Smooth muscle cell (in vitro differentiated cells): Measurements from ENCODE around the gene ATP6V0E2. TPM values are rescaled to one million over a fixed set of nuclear protein-coding genes. Genes with fewer than 3 reads are reported as not detected.

ENCODE experiments used
- DNase-seq: peaks from one replicate; lab custom pipeline; 2025; ENCODE audit not compliant: unreplicated experiment; lab: John Stamatoyannopoulos, UW
- H2AFZ ChIP-seq: fragments of 200-600 bp; sonication (generic); 2 replicates; pipeline ENCODE4 v1.6.0; 2016; ENCODE audit warnings: antibody characterized with exemption, low read depth, mild to moderate bottlenecking
- H3F3A ChIP-seq: fragments of 200-600 bp; sonication (generic); 2 replicates; pipeline ENCODE4 v1.6.0; 2017; ENCODE audit warnings: antibody characterized with exemption, low read depth
- H3K27ac ChIP-seq: fragments of 200-600 bp; sonication (generic); 2 replicates; pipeline ENCODE4 v1.5.1; 2016; ENCODE audit warnings: low read depth, mild to moderate bottlenecking
- H3K27me3 ChIP-seq: fragments of 200-600 bp; sonication (generic); 2 replicates; pipeline ENCODE4 v1.6.1; 2016; ENCODE audit warnings: low read depth, mild to moderate bottlenecking
- H3K36me3 ChIP-seq: fragments of 200-600 bp; sonication (generic); 2 replicates; pipeline ENCODE4 v1.5.1; 2016; ENCODE audit warnings: low read depth
- H3K4me1 ChIP-seq: fragments of 200-600 bp; sonication (generic); 2 replicates; pipeline ENCODE4 v1.5.1; 2016; ENCODE audit warnings: low read depth
- H3K4me2 ChIP-seq: fragments of 200-600 bp; sonication (generic); 2 replicates; pipeline ENCODE4 v1.6.0; 2016; ENCODE audit warnings: mild to moderate bottlenecking
- H3K4me3 ChIP-seq: fragments of 200-600 bp; sonication (generic); 2 replicates; pipeline ENCODE4 v1.5.1; 2016; ENCODE audit warnings: mild to moderate bottlenecking
- H3K79me2 ChIP-seq: fragments of 200-600 bp; sonication (generic); 2 replicates; pipeline ENCODE4 v1.6.0; 2016; ENCODE audit warnings: low read depth, mild to moderate bottlenecking
- H3K9ac ChIP-seq: fragments of 200-600 bp; sonication (generic); 2 replicates; pipeline ENCODE4 v1.6.0; 2016; ENCODE audit warnings: low read depth
- H3K9me3 ChIP-seq: fragments of 200-600 bp; sonication (generic); replicated peaks from 2 replicates; pipeline ENCODE4 v1.5.1; 2016; ENCODE audit warnings: low read depth
- H4K20me1 ChIP-seq: fragments of 200-600 bp; sonication (generic); 2 replicates; pipeline ENCODE4 v1.6.0; 2016; ENCODE audit warnings: low read depth
- WGBS: methylation state at CpG from one replicate; pipeline ENCODE4 v1.1.7; 2016; ENCODE audit warnings: low lambda C conversion rate; 5-methylcytosine and 5-hydroxymethylcytosine counted together
- polyA plus RNA-seq: library from polyadenylated mRNA; unstranded; fragments of >200 nt; fragmentation: Nextera tagmentation; extraction: Ambion mirVana; gene quantifications from 2 replicates; pipeline ENCODE4 v1.2.1, GENCODE V29; 2016
- total RNA-seq: library from RNA; depleted of rRNA; stranded (reverse); fragments of >200 nt; gene quantifications from 2 replicates; pipeline ENCODE4 v1.2.3, GENCODE V29; 2014
- TF ChIP-seq, protein P1 (sequence below): fragments of 200-600 bp; sonication (generic); IDR thresholded peaks from 2 replicates; pipeline ENCODE4 v1.5.1; 2017; ENCODE audit warnings: borderline replicate concordance, mild to moderate bottlenecking, antibody characterized with exemption; ENCODE audit not compliant: insufficient read depth, poor library complexity, severe bottlenecking

ATP6V0E2 gene
- total and polyA plus RNA-seq, 2 experiments from 2014 or later = 4.6 TPM

DNA sequence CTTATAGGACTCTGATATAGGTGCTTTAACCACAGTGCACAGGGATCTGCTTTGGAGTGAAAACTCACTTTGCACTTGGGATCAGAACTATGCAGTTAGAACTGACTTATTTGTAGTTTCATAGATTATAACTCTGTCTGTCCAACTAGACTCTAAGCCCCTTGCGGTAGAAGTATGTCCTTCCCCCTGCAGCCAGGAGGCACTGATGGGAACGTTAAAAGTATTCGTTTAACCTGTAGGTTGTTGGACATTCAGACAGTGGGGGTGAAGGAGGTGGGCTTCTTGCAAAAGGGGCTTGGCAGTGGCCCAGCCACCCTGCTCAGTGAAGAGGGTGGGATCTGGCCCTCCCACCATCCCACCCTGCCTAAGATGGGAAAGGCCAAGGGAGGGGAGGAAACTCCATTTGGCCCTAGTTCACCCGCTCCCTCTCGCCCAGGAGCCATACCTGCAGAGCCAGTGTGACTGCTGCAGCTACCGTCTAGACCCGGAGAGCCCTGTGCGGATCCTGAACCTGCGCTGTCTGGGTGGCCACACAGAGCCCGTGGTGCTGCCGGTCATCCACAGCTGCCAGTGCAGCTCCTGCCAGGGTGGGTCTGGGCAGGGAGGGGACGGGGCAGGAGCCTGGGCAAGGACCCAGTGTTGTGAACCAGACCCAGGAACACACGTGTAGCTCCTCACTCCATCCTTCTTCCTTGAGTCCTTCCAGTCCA is 41.3 kb upstream of the ATP6V0E2 start:
- DNase-seq = no peak
- WGBS = 76% methylated on average over 13 of the region's 13 CpGs
- Histone ChIP-seq H3K4me2 (no peak overlapping the region), H4K20me1 (no peaks in the 10 kb centered on the region), H3K79me2 (no peaks in the 10 kb centered on the region), H3K4me3 (no peak overlapping the region), H3K27ac (no peak overlapping the region), H3F3A (no peaks in the 10 kb centered on the region), H3K36me3 (no peaks in the 10 kb centered on the region), H3K4me1 (no peaks in the 10 kb centered on the region), H3K9ac (no peak overlapping the region), H3K9me3 (no peaks in the 10 kb centered on the region), H2AFZ (no peak overlapping the region), H3K27me3 (no peaks in the 10 kb centered on the region)
- TF ChIP-seq, protein P1, sequence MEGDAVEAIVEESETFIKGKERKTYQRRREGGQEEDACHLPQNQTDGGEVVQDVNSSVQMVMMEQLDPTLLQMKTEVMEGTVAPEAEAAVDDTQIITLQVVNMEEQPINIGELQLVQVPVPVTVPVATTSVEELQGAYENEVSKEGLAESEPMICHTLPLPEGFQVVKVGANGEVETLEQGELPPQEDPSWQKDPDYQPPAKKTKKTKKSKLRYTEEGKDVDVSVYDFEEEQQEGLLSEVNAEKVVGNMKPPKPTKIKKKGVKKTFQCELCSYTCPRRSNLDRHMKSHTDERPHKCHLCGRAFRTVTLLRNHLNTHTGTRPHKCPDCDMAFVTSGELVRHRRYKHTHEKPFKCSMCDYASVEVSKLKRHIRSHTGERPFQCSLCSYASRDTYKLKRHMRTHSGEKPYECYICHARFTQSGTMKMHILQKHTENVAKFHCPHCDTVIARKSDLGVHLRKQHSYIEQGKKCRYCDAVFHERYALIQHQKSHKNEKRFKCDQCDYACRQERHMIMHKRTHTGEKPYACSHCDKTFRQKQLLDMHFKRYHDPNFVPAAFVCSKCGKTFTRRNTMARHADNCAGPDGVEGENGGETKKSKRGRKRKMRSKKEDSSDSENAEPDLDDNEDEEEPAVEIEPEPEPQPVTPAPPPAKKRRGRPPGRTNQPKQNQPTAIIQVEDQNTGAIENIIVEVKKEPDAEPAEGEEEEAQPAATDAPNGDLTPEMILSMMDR = no peak

DNA sequence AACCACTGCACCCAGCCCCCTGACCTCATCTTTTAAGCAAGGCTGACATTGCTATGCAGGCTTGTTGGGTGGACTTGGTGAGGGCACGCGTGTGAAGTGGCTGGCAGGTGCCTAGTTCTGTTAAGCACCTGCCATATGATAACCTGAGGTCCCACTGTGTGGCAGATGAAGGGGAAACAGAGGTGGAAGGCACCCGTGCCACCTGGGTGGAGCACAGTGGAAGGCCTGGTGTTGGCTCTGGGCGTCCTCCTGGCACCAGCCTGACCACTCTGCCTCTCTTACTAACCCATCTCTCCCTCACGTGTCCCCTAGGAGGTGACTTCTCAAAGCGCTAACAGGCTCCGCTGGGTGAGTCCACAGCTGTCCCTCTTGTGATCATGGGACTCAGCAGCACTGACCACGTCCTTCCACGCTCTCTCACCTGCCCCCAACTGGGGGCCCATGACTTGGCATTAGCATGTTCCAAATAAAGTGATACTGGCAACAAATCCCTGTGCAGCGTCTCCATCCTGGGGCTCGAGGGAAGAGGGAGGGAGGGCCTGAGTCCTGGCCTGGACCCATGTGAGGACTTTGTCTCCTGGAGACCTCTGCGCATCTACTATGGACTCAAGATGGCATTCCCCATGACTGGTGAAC is 40.2 kb upstream of the ATP6V0E2 start:
- no peak for DNase-seq
- H3K9me3 ChIP-seq = no peaks in the 10 kb centered on the region
- no peak overlapping the region for H3K4me2 ChIP-seq
- no peak overlapping the region for H3K9ac ChIP-seq
- no peak overlapping the region for H3K4me3 ChIP-seq
- H3K27me3 ChIP-seq = no peaks in the 10 kb centered on the region
- H3K36me3 ChIP-seq = no peaks in the 10 kb centered on the region
- TF ChIP-seq, protein P1 = no peak
- no peaks in the 10 kb centered on the region for H3F3A ChIP-seq
- H3K79me2 ChIP-seq = no peaks in the 10 kb centered on the region
- H2AFZ ChIP-seq = no peak overlapping the region
- no peak overlapping the region for H3K27ac ChIP-seq
- no peaks in the 10 kb centered on the region for H3K4me1 ChIP-seq
- no peaks in the 10 kb centered on the region for H4K20me1 ChIP-seq
- WGBS = 80% methylated on average over 12 of the region's 12 CpGs

DNA sequence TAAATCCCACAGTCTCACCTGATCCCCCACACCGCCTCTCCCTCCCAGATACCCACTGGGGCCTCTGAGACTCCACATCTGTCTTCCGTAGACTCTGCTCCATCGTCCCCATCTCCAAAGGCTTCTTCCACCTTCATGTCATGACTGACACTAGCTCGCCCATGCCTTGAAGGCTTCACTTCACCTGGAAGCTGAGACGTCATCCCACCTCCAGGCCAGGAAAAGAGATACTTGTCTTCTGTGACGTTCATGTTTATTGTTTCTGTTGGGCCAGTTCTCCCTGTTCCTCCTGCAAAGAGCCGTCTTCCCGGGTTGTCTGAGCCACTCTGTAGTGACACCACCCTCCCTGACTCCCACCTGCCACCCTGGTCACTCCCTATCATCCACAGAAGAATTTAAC is 39.2 kb upstream of the ATP6V0E2 start:
- Histone ChIP-seq H3K9ac (no peak overlapping the region), H3K4me2 (no peak overlapping the region), H3K36me3 (no peaks in the 10 kb centered on the region), H3K79me2 (peaks cover 8% of the 10 kb centered on the region), H4K20me1 (peaks cover 6% of the 10 kb centered on the region), H3K4me3 (no peak overlapping the region), H3F3A (no peaks in the 10 kb centered on the region), H3K27ac (no peak overlapping the region), H3K4me1 (peaks cover 8% of the 10 kb centered on the region), H2AFZ (no peak overlapping the region), H3K27me3 (no peaks in the 10 kb centered on the region), H3K9me3 (no peaks in the 10 kb centered on the region)
- no peak for DNase-seq
- TF ChIP-seq, protein P1 = no peak
- WGBS = 85% methylated on average over 8 of the region's 8 CpGs
